ENCODE data around the gene MESD.
A peak's percentile ranks its signal among the peaks of the same experiment; 100 is the strongest.

The MESD gene

DNA sequence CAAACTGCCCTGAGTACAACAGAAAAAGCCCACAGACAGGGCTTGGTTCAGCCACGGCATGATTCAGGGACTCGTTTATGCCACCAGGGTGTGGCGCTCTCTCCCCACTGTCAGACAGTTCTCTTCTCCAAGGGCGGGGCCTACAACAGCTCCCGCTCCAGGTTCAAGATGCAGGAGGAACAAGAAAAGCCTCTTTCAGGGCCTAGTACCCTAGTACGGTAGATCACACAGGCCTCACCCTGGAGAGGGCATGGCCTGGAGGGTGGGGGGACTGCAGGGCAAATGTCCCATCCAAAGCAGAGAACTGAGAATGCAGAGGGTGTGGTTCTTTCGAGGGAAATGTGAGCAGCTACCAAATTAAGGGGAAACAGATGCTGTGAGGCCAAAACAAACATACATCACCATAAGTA is 12.0 kb downstream of the MESD start:
- TF ChIP-seq, protein P1, sequence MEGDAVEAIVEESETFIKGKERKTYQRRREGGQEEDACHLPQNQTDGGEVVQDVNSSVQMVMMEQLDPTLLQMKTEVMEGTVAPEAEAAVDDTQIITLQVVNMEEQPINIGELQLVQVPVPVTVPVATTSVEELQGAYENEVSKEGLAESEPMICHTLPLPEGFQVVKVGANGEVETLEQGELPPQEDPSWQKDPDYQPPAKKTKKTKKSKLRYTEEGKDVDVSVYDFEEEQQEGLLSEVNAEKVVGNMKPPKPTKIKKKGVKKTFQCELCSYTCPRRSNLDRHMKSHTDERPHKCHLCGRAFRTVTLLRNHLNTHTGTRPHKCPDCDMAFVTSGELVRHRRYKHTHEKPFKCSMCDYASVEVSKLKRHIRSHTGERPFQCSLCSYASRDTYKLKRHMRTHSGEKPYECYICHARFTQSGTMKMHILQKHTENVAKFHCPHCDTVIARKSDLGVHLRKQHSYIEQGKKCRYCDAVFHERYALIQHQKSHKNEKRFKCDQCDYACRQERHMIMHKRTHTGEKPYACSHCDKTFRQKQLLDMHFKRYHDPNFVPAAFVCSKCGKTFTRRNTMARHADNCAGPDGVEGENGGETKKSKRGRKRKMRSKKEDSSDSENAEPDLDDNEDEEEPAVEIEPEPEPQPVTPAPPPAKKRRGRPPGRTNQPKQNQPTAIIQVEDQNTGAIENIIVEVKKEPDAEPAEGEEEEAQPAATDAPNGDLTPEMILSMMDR (IDR thresholded peaks at IDR 0.05), result peak; percentile 83

DNA sequence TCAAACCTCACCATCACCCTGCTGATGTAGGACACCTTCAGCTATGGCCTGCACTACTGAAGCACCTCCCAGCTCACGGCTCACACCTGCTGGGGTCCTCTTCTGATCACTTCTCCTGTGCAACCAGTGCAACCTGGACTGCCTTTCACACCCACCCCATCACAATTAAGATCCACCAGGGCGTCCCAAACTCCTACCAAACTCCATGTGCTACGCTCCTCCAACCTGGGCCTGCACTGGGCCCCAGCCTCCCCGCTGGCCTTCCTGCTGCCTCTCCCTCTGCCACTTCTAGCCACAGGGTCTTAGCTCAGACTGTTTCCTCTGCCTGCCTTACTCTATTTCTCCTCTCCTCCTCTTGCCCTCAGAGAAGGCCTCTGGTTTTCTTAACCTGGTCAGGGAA is 12.8 kb downstream of the MESD start:
- TF ChIP-seq, protein P1 (IDR thresholded peaks at IDR 0.05), result no peak

DNA sequence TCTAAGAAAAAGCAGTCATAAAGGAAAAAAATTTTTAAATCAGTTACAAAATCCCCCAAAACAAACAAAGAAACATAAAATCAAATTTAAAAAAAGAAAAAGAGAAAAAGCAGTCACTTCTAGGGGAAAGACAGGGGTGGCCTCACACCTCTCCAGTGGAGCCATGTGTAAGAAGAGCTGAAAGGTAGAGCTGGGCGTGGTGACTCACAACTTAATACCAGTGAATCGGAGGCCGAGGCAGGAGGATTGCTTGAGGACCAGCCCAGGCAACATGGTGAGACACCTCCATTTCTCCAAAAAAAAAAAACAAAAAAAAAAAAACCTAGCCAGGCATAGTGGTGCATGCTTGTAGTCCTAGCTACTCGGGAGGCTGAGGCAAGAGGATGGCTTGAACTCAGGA is 14.7 kb downstream of the MESD start:
- TF ChIP-seq, protein P1 (IDR thresholded peaks at IDR 0.05), result no peak

DNA sequence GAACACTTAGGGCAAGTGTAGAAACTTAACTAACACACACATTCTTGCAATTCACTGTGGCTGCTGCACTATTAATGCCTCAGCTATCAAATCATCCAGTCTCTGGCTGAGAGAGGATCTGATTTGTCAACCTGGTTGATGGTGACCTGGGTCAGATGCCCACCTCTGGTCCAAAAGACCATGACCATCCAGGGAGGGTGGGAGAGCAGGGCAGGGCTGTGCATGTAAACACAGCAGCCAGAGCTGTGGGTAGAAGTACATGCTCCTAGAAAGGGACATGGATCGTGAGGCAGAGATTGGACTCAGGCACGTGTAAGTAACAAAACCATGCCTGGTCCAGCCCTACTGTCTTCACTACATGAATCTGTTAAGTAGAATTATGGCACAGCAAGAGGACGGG is 17.3 kb downstream of the MESD start:
- TF ChIP-seq, protein P1 (IDR thresholded peaks at IDR 0.05), result no peak

DNA sequence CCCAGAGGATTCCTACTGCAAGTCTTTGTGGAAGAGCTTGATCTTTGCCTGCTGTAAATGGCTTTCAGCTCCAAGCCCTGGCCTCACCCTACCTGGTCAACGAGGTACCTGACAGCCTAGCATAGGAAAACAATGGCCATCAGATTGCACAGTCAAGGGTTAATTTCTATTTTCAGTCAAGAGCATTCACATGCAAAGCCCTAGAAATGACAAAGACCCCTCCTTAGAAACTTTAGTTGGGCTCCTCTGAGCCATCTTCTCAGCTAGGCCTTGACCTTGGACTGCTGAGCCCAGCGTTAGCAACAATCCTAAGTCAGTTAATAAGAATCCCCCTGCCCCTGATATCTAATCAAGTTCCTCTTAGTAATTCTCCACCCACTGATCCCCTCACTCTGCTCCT is 18.5 kb downstream of the MESD start:
- TF ChIP-seq, protein P1 (IDR thresholded peaks at IDR 0.05), result no peak

DNA sequence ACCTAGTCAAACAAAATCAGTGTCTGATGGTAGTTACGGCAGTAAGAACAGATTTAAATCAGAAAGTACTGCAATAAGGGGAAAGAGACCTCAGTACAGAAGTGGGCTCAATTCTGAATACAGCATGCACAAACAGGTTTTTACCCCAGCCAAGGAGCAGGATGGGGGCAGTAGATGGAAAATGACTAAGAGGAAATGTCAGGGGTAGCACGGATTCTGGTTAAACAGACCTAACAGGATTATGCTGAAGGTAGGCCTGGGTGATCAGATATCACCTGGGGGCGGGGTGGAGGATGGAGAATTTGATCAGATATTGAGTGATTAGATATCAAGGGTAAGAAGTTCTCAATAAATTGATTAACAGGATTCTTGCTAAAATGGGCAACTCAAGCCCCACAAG is 19.0 kb downstream of the MESD start:
- TF ChIP-seq, protein P1 (IDR thresholded peaks at IDR 0.05), result no peak

DNA sequence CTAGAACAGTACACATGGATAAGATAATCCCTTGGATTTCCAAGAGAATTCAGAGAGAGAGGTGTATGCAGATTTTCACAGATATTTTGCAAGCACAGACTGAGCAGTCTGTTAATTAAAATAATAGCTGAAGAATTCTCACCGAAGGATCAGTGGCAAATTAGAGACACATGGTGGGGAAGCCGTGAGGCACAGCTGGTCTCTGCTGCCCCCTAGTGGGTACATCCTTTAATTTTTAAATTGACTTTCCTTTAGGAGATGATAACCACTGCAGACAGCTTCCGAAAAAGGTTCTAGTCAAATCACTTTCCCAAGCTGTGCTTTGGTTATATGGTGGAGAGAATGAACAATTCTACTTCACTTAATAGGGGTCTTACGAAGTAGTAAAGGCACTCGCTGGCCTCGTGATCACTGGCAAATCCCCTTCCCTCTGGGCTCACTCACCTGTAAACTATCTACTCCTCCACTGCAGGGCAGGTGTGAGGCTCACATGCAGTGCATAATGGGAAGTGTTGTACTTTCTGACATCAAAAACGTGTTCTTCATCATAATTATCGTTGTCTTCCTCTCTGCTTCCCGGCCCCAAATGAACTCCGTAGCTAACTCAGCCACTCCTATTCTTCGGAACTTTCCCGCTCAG is 19.5 kb downstream of the MESD start:
- TF ChIP-seq, protein P1 (IDR thresholded peaks at IDR 0.05), result peak; percentile 72

DNA sequence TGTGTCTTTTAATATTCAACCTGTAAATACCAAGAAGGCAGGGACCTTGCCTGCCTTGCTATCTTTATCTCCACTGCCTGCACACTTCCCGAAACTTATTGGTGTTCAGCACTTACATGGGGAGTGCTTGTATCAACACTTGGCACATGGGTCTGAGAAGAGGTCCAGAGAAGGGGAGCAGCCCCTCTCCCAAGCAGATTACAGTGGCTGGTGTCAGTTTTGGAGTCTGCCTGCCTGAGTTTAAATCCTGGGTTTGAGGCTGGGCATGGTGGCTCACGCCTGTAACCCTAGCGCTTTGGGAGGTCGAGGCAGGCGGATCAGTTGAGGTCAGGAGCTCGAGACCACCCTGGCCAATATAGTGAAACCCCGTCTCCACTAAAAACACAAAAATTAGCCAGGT is 20.3 kb downstream of the MESD start:
- TF ChIP-seq, protein P1 (IDR thresholded peaks at IDR 0.05), result no peak
